ENCODE data around the gene PTPRM. TPM values are rescaled to one million over a fixed set of nuclear protein-coding genes. Genes with fewer than 3 reads are reported as not detected.
A peak's percentile ranks its signal among the peaks of the same experiment; 100 is the strongest.

PTPRM gene
- total and polyA plus RNA-seq, 4 donors = 9.2 to 23.0 (median 12.7) TPM

DNA sequence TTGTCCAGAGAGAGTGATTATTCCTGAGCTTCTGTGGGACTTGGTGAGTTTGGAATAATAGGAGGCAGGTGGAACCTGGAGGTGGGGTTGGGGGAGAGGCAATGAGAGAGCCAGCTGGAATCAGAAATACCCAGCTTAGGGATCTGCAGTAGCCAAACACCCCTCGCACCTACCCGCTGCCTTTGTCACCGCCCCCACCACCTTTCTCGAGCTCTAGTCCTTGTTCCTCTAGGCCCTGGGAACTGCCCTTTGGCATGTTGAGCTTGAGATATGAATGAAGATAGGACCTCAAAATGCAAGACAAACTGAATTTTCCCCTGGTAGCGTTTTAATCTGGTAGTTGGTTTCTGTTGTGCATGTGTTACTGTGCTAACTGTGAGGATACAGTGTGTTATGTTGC, 242.9 kb downstream of the PTPRM start:
- DNase-seq (ENCODE audit: low spot score) = no peak
- H3K36me3 ChIP-seq (ENCODE audit: control insufficient read depth in 4 of 4, insufficient read depth in 3 of 4, low read depth in 1 of 4, low read length in 3 of 4) = peaks cover 0 to 4% (median 0%) of the 10 kb centered on the region in 4 donors
- no peak overlapping the region for H3K9ac ChIP-seq (ENCODE audit: low read depth in 1 of 2, low read length in 2 of 2)
- no peak overlapping the region for H3K27ac ChIP-seq (ENCODE audit: low read depth in 1 of 2, low read length in 2 of 2)
- peaks cover 0 to 4% (median 0%) of the 10 kb centered on the region in 4 donors for H3K4me1 ChIP-seq (ENCODE audit: control insufficient read depth in 4 of 4, insufficient read depth in 4 of 4, low read length in 3 of 4)
- TF ChIP-seq FOXA1 (IDR thresholded peaks at IDR 0.05) (no peak), YY1 (IDR thresholded peaks at IDR 0.05) (no peak), JUND (IDR thresholded peaks at IDR 0.05) (no peak), NR2F2 (IDR thresholded peaks at IDR 0.05) (no peak)
- TF ChIP-seq, protein P1, sequence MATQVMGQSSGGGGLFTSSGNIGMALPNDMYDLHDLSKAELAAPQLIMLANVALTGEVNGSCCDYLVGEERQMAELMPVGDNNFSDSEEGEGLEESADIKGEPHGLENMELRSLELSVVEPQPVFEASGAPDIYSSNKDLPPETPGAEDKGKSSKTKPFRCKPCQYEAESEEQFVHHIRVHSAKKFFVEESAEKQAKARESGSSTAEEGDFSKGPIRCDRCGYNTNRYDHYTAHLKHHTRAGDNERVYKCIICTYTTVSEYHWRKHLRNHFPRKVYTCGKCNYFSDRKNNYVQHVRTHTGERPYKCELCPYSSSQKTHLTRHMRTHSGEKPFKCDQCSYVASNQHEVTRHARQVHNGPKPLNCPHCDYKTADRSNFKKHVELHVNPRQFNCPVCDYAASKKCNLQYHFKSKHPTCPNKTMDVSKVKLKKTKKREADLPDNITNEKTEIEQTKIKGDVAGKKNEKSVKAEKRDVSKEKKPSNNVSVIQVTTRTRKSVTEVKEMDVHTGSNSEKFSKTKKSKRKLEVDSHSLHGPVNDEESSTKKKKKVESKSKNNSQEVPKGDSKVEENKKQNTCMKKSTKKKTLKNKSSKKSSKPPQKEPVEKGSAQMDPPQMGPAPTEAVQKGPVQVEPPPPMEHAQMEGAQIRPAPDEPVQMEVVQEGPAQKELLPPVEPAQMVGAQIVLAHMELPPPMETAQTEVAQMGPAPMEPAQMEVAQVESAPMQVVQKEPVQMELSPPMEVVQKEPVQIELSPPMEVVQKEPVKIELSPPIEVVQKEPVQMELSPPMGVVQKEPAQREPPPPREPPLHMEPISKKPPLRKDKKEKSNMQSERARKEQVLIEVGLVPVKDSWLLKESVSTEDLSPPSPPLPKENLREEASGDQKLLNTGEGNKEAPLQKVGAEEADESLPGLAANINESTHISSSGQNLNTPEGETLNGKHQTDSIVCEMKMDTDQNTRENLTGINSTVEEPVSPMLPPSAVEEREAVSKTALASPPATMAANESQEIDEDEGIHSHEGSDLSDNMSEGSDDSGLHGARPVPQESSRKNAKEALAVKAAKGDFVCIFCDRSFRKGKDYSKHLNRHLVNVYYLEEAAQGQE (IDR thresholded peaks at IDR 0.05) = no peak
- WGBS = 95% methylated on average over 5 of the region's 5 CpGs
- no peaks in the 10 kb centered on the region for H3K27me3 ChIP-seq (ENCODE audit: control insufficient read depth in 4 of 4, insufficient read depth in 4 of 4, low read length in 3 of 4)
- H3K9me3 ChIP-seq (ENCODE audit: control insufficient read depth in 4 of 4, low read length in 3 of 4) = peaks cover 0 to 10% (median 3%) of the 10 kb centered on the region in 4 donors
- H3K4me3 ChIP-seq (ENCODE audit: low read depth in 1 of 3, low read length in 3 of 3) = no peak overlapping the region

DNA sequence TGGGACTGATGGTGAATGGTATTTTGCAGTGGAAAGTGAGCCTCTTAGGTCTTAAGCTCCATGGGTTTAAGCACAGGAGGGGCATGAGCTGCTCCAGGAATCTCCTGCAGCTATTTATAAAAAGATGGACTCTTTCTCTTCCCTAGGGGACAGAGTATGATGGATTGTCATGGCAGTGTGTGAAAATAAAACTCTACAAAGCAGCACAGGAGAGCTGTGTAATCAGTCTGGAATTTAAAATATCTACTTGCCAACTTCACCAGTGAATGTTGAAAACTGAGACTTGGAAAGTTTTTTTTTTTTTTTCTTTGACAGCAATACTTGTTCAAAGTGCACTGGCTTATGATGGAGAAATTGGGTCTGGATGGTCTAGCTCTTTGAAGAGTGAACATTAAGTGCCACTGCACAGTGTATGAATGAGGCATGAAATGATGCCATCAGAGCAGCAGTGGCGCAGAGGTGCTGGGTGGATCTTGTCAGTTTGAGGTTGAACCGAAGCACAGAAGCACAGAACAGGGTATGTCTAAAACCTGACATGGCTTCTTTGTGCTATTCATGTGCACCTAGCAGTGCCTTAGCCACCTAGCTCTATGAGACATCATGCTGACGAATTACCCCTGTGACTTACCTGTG, 245.4 kb downstream of the PTPRM start:
- H3K4me3 ChIP-seq (ENCODE audit: low read depth in 1 of 3, low read length in 3 of 3) = no peak overlapping the region
- H3K27me3 ChIP-seq (ENCODE audit: control insufficient read depth in 4 of 4, insufficient read depth in 4 of 4, low read length in 3 of 4) = no peaks in the 10 kb centered on the region
- no peak overlapping the region for H3K9ac ChIP-seq (ENCODE audit: low read depth in 1 of 2, low read length in 2 of 2)
- no peaks in the 10 kb centered on the region for H3K4me1 ChIP-seq (ENCODE audit: control insufficient read depth in 4 of 4, insufficient read depth in 4 of 4, low read length in 3 of 4)
- no peak for TF ChIP-seq HNF4G (IDR thresholded peaks at IDR 0.05)
- no peak for TF ChIP-seq FOXA2 (IDR thresholded peaks at IDR 0.05)
- H3K27ac ChIP-seq (ENCODE audit: low read depth in 1 of 2, low read length in 2 of 2) = no peak overlapping the region
- peaks cover 0 to 4% (median 0%) of the 10 kb centered on the region in 4 donors for H3K36me3 ChIP-seq (ENCODE audit: control insufficient read depth in 4 of 4, insufficient read depth in 3 of 4, low read depth in 1 of 4, low read length in 3 of 4)
- H3K9me3 ChIP-seq (ENCODE audit: control insufficient read depth in 4 of 4, low read length in 3 of 4) = peaks cover 0 to 13% (median 5%) of the 10 kb centered on the region in 4 donors
- no peak for DNase-seq (ENCODE audit: low spot score)
- 96% methylated on average over 3 of the region's 3 CpGs for WGBS

DNA sequence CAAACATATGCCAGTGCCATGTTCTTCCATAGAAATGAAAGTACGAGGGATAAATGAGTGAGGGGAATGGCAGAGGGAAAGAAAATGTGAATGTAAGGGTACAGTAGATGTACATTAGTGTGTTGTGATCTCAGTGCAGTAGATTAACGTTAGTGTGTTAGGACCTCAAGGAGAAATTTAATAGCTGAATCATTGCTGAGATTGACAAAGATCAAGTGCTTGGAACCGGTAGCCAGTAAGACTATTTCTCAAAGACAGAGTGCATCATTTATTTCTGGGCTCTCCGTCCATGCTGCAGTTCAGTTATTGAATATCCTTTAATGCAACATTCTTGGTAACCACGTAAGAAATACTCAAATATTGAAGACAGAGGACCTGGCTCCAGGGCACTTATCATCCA, 246.0 kb downstream of the PTPRM start:
- H3K27me3 ChIP-seq (ENCODE audit: control insufficient read depth in 4 of 4, insufficient read depth in 4 of 4, low read length in 3 of 4) = no peaks in the 10 kb centered on the region
- no peak overlapping the region for H3K9ac ChIP-seq (ENCODE audit: low read depth in 1 of 2, low read length in 2 of 2)
- peaks cover 0 to 13% (median 5%) of the 10 kb centered on the region in 4 donors for H3K9me3 ChIP-seq (ENCODE audit: control insufficient read depth in 4 of 4, low read length in 3 of 4)
- no peak for DNase-seq (ENCODE audit: low spot score)
- peak overlapping the region in 1 of 3 donors; percentile 12 for H3K4me3 ChIP-seq (ENCODE audit: low read depth in 1 of 3, low read length in 3 of 3)
- 97% methylated on average over 5 of the region's 5 CpGs for WGBS
- H3K27ac ChIP-seq (ENCODE audit: low read depth in 1 of 2, low read length in 2 of 2) = no peak overlapping the region
- H3K36me3 ChIP-seq (ENCODE audit: control insufficient read depth in 4 of 4, insufficient read depth in 3 of 4, low read depth in 1 of 4, low read length in 3 of 4) = peaks cover 0 to 4% (median 0%) of the 10 kb centered on the region in 4 donors
- H3K4me1 ChIP-seq (ENCODE audit: control insufficient read depth in 4 of 4, insufficient read depth in 4 of 4, low read length in 3 of 4) = no peaks in the 10 kb centered on the region
- no peak for TF ChIP-seq EGR1 (IDR thresholded peaks at IDR 0.05; ENCODE audit: low read depth in 2 of 2)
- no peak for TF ChIP-seq NR2F2 (IDR thresholded peaks at IDR 0.05)
- TF ChIP-seq, protein P2, sequence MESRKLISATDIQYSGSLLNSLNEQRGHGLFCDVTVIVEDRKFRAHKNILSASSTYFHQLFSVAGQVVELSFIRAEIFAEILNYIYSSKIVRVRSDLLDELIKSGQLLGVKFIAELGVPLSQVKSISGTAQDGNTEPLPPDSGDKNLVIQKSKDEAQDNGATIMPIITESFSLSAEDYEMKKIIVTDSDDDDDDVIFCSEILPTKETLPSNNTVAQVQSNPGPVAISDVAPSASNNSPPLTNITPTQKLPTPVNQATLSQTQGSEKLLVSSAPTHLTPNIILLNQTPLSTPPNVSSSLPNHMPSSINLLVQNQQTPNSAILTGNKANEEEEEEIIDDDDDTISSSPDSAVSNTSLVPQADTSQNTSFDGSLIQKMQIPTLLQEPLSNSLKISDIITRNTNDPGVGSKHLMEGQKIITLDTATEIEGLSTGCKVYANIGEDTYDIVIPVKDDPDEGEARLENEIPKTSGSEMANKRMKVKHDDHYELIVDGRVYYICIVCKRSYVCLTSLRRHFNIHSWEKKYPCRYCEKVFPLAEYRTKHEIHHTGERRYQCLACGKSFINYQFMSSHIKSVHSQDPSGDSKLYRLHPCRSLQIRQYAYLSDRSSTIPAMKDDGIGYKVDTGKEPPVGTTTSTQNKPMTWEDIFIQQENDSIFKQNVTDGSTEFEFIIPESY (IDR thresholded peaks at IDR 0.05) = no peak
- TF ChIP-seq, protein P1 (IDR thresholded peaks at IDR 0.05) = no peak
- no peak for TF ChIP-seq FOXA2 (IDR thresholded peaks at IDR 0.05)
- no peak for TF ChIP-seq TAF1 (conservative IDR thresholded peaks at IDR 0.05)
- TF ChIP-seq RAD21 (IDR thresholded peaks at IDR 0.05) = no peak
- TF ChIP-seq, protein P3, sequence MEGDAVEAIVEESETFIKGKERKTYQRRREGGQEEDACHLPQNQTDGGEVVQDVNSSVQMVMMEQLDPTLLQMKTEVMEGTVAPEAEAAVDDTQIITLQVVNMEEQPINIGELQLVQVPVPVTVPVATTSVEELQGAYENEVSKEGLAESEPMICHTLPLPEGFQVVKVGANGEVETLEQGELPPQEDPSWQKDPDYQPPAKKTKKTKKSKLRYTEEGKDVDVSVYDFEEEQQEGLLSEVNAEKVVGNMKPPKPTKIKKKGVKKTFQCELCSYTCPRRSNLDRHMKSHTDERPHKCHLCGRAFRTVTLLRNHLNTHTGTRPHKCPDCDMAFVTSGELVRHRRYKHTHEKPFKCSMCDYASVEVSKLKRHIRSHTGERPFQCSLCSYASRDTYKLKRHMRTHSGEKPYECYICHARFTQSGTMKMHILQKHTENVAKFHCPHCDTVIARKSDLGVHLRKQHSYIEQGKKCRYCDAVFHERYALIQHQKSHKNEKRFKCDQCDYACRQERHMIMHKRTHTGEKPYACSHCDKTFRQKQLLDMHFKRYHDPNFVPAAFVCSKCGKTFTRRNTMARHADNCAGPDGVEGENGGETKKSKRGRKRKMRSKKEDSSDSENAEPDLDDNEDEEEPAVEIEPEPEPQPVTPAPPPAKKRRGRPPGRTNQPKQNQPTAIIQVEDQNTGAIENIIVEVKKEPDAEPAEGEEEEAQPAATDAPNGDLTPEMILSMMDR (IDR thresholded peaks at IDR 0.05; ENCODE audit: low read depth, low read length, missing input control) = no peak
- TF ChIP-seq, protein P4, sequence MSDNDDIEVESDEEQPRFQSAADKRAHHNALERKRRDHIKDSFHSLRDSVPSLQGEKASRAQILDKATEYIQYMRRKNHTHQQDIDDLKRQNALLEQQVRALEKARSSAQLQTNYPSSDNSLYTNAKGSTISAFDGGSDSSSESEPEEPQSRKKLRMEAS (IDR thresholded peaks at IDR 0.05) = no peak
- TF ChIP-seq GABPA (IDR thresholded peaks at IDR 0.05 in 1 of 2, conservative IDR thresholded peaks at IDR 0.05 in 1 of 2) = no peak
- no peak for TF ChIP-seq SP1 (IDR thresholded peaks at IDR 0.05)
- TF ChIP-seq JUND (IDR thresholded peaks at IDR 0.05) = no peak
- no peak for TF ChIP-seq HNF4A (conservative IDR thresholded peaks at IDR 0.05)
- no peak for TF ChIP-seq RXRA (IDR thresholded peaks at IDR 0.05)
